PC-9 (cell line): ENCODE results near the gene PNPLA2. TPM values are rescaled to one million over a fixed set of nuclear protein-coding genes. Genes with fewer than 3 reads are reported as not detected.

Source experiments
- BruUV-seq: library from RNA; stranded (reverse); fragments of 400-500 nt; replicated peaks from 2 replicates; lab custom pipeline; 2021; lab: Mats Ljungman, UMichigan
- CTCF ChIA-PET: fragments of 300-600 bp; sonication (Branson Sonifier 250); formaldehyde crosslinking; loops from one replicate; lab custom pipeline; 2022; ENCODE audit warnings: antibody characterized with exemption; lab: Charles Lee
- POLR2A ChIA-PET: fragments of 300-600 bp; sonication (Branson Sonifier 250); formaldehyde crosslinking; loops from one replicate; lab custom pipeline; 2022; ENCODE audit warnings: antibody characterized with exemption; ENCODE audit not compliant: unreplicated experiment; lab: Charles Lee
- DNase-seq, 2 experiments: peaks; one replicate each; pipeline versions ENCODE4 v3.0.0 to v3.0.0-alpha.2; 2015 to 2022; ENCODE audit warnings: mixed read lengths in 1 of 2
- H2AFZ ChIP-seq: fragments of 200-600 bp; sonication (generic); 2 replicates; pipeline ENCODE4 v1.8.1; 2017; ENCODE audit warnings: antibody characterized with exemption
- H3F3A ChIP-seq: fragments of 200-600 bp; sonication (generic); 2 replicates; pipeline ENCODE4 v1.8.1; 2017; ENCODE audit warnings: antibody characterized with exemption, mild to moderate bottlenecking, low read depth; ENCODE audit not compliant: insufficient read depth
- H3K27ac ChIP-seq: fragments of 200-600 bp; sonication (generic); 2 replicates; pipeline ENCODE4 v1.6.1; 2016; ENCODE audit warnings: mixed run types
- H3K27me3 ChIP-seq: fragments of 200-600 bp; sonication (generic); 2 replicates; pipeline ENCODE4 v1.6.1; 2016; ENCODE audit warnings: low read depth, mixed run types; ENCODE audit not compliant: insufficient read depth
- H3K36me3 ChIP-seq: fragments of 200-600 bp; sonication (generic); 2 replicates; pipeline ENCODE4 v1.6.1; 2016; ENCODE audit warnings: low read depth, mixed run types
- H3K4me1 ChIP-seq: fragments of 200-600 bp; sonication (generic); replicated peaks from 2 replicates; pipeline ENCODE4 v1.6.1; 2016; ENCODE audit warnings: mixed run types; ENCODE audit not compliant: insufficient read depth
- H3K4me2 ChIP-seq: fragments of 200-600 bp; sonication (generic); 2 replicates; pipeline ENCODE4 v1.6.1; 2017; ENCODE audit warnings: mixed run types
- H3K4me3 ChIP-seq: fragments of 200-600 bp; sonication (generic); 2 replicates; pipeline ENCODE4 v1.6.1; 2016; ENCODE audit warnings: mixed run types
- H3K79me2 ChIP-seq: fragments of 200-600 bp; sonication (generic); 2 replicates; pipeline ENCODE4 v1.6.1; 2017; ENCODE audit warnings: low read depth, mixed run types
- H3K9me2 ChIP-seq: fragments of 200-600 bp; sonication (generic); 2 replicates; pipeline ENCODE4 v1.8.1; 2017; ENCODE audit warnings: mild to moderate bottlenecking; ENCODE audit not compliant: insufficient read depth
- H3K9me3 ChIP-seq: fragments of 200-600 bp; sonication (generic); 2 replicates; pipeline ENCODE4 v1.8.1; 2016; ENCODE audit warnings: low read depth; ENCODE audit not compliant: insufficient read depth
- H4K20me1 ChIP-seq: fragments of 200-600 bp; sonication (generic); 2 replicates; pipeline ENCODE4 v1.8.1; 2017; ENCODE audit not compliant: insufficient read depth
- EZH2 ChIP-seq: fragments of 200-600 bp; sonication (generic); IDR thresholded peaks from 2 replicates; pipeline ENCODE4 v1.8.0; 2017; ENCODE audit warnings: antibody characterized with exemption, low read depth
- intact Hi-C: fragments of 100-400 bp; cut with micrococcal nuclease; formaldehyde crosslinking; loops from one replicate; pipeline ENCODE4 v1.10.0; 2022; ENCODE audit not compliant: unreplicated experiment
- total RNA-seq: library from RNA; stranded (reverse); gene quantifications from 2 replicates; pipeline ENCODE4 v1.2.3, GENCODE V29; 2021
- TF ChIP-seq, protein P1 (sequence below): fragments of 200-600 bp; sonication (generic); conservative IDR thresholded peaks from 2 replicates; pipeline ENCODE4 v1.6.1; 2017; ENCODE audit warnings: mixed run types, antibody characterized with exemption, mild to moderate bottlenecking, moderate library complexity

The PNPLA2 gene
- total RNA-seq, 1 experiment from 2014 or later = 137 TPM

- Histone ChIP-seq H3K4me2 (no peak overlapping the region), H3K4me3 (no peak overlapping the region), H2AFZ (no peak overlapping the region), H3K4me1 (peaks cover 13% of the 10 kb centered on the region), H3K27ac (no peak overlapping the region), H3K27me3 (no peaks in the 10 kb centered on the region), H3F3A (no peaks in the 10 kb centered on the region; the same call in 1 of the 2 replicates), H4K20me1 (peaks cover 9% of the 10 kb centered on the region; the same call in 1 of the 2 replicates), H3K79me2 (peaks cover 36% of the 10 kb centered on the region), H3K36me3 (no peaks in the 10 kb centered on the region), H3K9me3 (no peaks in the 10 kb centered on the region), H3K9me2 (no peaks in the 10 kb centered on the region)
- CTCF ChIA-PET = no interaction called here
- intact Hi-C loops = no loop called here
- BruUV-seq = no TSS peak
- no peak for TF ChIP-seq EZH2
- TF ChIP-seq, protein P1, sequence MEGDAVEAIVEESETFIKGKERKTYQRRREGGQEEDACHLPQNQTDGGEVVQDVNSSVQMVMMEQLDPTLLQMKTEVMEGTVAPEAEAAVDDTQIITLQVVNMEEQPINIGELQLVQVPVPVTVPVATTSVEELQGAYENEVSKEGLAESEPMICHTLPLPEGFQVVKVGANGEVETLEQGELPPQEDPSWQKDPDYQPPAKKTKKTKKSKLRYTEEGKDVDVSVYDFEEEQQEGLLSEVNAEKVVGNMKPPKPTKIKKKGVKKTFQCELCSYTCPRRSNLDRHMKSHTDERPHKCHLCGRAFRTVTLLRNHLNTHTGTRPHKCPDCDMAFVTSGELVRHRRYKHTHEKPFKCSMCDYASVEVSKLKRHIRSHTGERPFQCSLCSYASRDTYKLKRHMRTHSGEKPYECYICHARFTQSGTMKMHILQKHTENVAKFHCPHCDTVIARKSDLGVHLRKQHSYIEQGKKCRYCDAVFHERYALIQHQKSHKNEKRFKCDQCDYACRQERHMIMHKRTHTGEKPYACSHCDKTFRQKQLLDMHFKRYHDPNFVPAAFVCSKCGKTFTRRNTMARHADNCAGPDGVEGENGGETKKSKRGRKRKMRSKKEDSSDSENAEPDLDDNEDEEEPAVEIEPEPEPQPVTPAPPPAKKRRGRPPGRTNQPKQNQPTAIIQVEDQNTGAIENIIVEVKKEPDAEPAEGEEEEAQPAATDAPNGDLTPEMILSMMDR = no peak
- POLR2A ChIA-PET = no interaction called here
- no peak for DNase-seq
These were observed 39.4 kb upstream of the PNPLA2 start for GRCh38 chr11:778976-779954.

DNA sequence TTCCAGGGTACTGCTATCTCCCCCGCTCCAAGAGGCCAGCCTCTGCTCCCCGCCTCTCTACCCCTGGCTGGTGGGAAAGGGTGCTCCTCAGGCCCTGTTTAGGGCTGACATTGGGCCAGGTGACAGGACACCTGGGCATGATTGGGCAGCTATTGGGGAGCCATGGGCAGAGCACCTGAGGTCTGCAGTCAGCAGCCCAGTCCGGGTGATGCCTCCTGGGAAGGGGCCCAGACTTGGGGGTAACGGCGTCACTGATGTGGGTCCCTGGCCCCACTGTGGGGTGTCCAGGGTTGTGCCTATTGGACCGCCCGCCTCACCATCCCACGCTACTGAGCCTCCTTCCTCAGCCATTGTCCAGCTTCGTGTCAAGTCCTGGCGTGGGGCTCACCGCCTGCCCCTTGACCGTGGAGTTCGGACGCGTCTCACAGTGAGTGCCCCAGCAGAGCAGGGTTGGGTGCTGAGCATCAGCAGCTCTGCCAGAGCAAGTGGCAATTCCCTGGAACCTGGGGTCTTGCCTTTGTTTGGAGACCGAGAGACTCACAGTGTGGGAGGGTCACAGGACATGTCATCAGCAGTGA is 38.7 kb upstream of the PNPLA2 start:
- intact Hi-C loops = no loop called here
- no peak overlapping the region for H2AFZ ChIP-seq
- H3K4me3 ChIP-seq = no peak overlapping the region
- H3K4me2 ChIP-seq = no peak overlapping the region
- no peaks in the 10 kb centered on the region; the same call in 1 of the 2 replicates for H3F3A ChIP-seq
- no peaks in the 10 kb centered on the region for H3K9me3 ChIP-seq
- ChIA-PET POLR2A (no interaction called here), CTCF (no interaction called here)
- H3K27me3 ChIP-seq = no peaks in the 10 kb centered on the region
- no peaks in the 10 kb centered on the region for H3K9me2 ChIP-seq
- no peaks in the 10 kb centered on the region for H3K36me3 ChIP-seq
- DNase-seq = no peak
- H3K4me1 ChIP-seq = peaks cover 7% of the 10 kb centered on the region
- no peak overlapping the region for H3K27ac ChIP-seq
- peaks cover under 1% of the 10 kb centered on the region; the same call in 1 of the 2 replicates for H4K20me1 ChIP-seq
- H3K79me2 ChIP-seq = peaks cover 28% of the 10 kb centered on the region
- TF ChIP-seq, protein P1 = no peak
- TF ChIP-seq EZH2 = no peak
- BruUV-seq = no TSS peak

GRCh38 chr11:782264-783174 is 36.2 kb upstream of the PNPLA2 start:
- no peak overlapping the region for H3K4me2 ChIP-seq
- no peaks in the 10 kb centered on the region for H3K27me3 ChIP-seq
- H3K4me3 ChIP-seq = no peak overlapping the region
- H3K9me3 ChIP-seq = no peaks in the 10 kb centered on the region
- H3K27ac ChIP-seq = no peak overlapping the region
- H2AFZ ChIP-seq = no peak overlapping the region
- CTCF ChIA-PET = no interaction called here
- no peaks in the 10 kb centered on the region for H3K9me2 ChIP-seq
- no peak for DNase-seq
- POLR2A ChIA-PET = interaction anchor here (0.7 kb wide), 1 partner anchor 8 kb away, joined by 16 read pairs; no protein-coding TSS in a partner anchor
- no peaks in the 10 kb centered on the region for H3F3A ChIP-seq
- TF ChIP-seq EZH2 = no peak
- TF ChIP-seq, protein P1 = no peak
- H3K36me3 ChIP-seq = no peaks in the 10 kb centered on the region
- no peaks in the 10 kb centered on the region for H3K4me1 ChIP-seq
- intact Hi-C loops = no loop called here
- no peaks in the 10 kb centered on the region for H4K20me1 ChIP-seq
- BruUV-seq = no TSS peak
- H3K79me2 ChIP-seq = peaks cover 9% of the 10 kb centered on the region; the same call in 1 of the 2 replicates
